OCI-LY1 (cell line): Measurements from ENCODE around the gene NAA10.
A peak's percentile ranks its signal among the peaks of the same experiment; 100 is the strongest.

ENCODE experiments used
- H2AFZ ChIP-seq: fragments of 200-600 bp; sonication (generic), shearing (Covaris generic); 2 replicates; pipeline ENCODE4 v1.6.0; 2014; ENCODE audit warnings: antibody characterized with exemption, mild to moderate bottlenecking, low read length
- H3F3A ChIP-seq: fragments of 200-600 bp; sonication (generic), shearing (Covaris generic); 2 replicates; pipeline ENCODE4 v1.6.0; 2014; ENCODE audit warnings: mild to moderate bottlenecking, antibody characterized with exemption, low read length, moderate library complexity; ENCODE audit not compliant: insufficient read depth
- H3K27ac ChIP-seq: fragments of 200-600 bp; sonication (generic); 2 replicates; pipeline ENCODE4 v1.5.1; 2014; ENCODE audit warnings: low read length, mixed run types, mild to moderate bottlenecking, low read depth; ENCODE audit not compliant: poor library complexity, severe bottlenecking
- H3K27me3 ChIP-seq: fragments of 200-600 bp; sonication (generic); 2 replicates; pipeline ENCODE4 v1.6.0; 2014; ENCODE audit warnings: antibody characterized with exemption, mild to moderate bottlenecking, low read length, moderate library complexity; ENCODE audit not compliant: insufficient read depth
- H3K36me3 ChIP-seq: fragments of 200-600 bp; sonication (generic); 2 replicates; pipeline ENCODE4 v1.6.1; 2014; ENCODE audit warnings: mild to moderate bottlenecking, antibody characterized with exemption, low read length, moderate library complexity, mixed read lengths; ENCODE audit not compliant: insufficient read depth
- H3K4me1 ChIP-seq: fragments of 200-600 bp; sonication (generic); 2 replicates; pipeline ENCODE4 v1.5.1; 2014; ENCODE audit warnings: mild to moderate bottlenecking, low read length, moderate library complexity; ENCODE audit not compliant: insufficient read depth, severe bottlenecking
- H3K4me2 ChIP-seq: fragments of 200-600 bp; sonication (generic), shearing (Covaris generic); 2 replicates; pipeline ENCODE4 v1.6.1; 2014; ENCODE audit warnings: low read length
- H3K4me3 ChIP-seq: fragments of 200-600 bp; sonication (generic); 2 replicates; pipeline ENCODE4 v1.5.1; 2014; ENCODE audit warnings: low read length, low read depth, mild to moderate bottlenecking, mixed read lengths; ENCODE audit not compliant: poor library complexity, severe bottlenecking
- H3K79me2 ChIP-seq: fragments of 200-600 bp; shearing (Covaris generic); 2 replicates; pipeline ENCODE4 v1.6.1; 2016; ENCODE audit warnings: mixed run types, low read length, mixed read lengths; ENCODE audit not compliant: insufficient read depth
- H3K9ac ChIP-seq: fragments of 200-600 bp; sonication (generic), shearing (Covaris generic); 2 replicates; pipeline ENCODE4 v1.6.1; 2014; ENCODE audit warnings: mild to moderate bottlenecking, low read length, mixed read lengths
- H3K9me2 ChIP-seq: fragments of 200-600 bp; sonication (generic), shearing (Covaris generic); 2 replicates; pipeline ENCODE4 v1.6.1; 2014; ENCODE audit warnings: low read depth, mild to moderate bottlenecking, low read length, mixed read lengths
- H3K9me3 ChIP-seq: fragments of 200-600 bp; shearing (Covaris generic); 2 replicates; pipeline ENCODE4 v1.6.1; 2014; ENCODE audit warnings: low read length, mixed read lengths
- H4K20me1 ChIP-seq: fragments of 200-600 bp; sonication (generic), shearing (Covaris generic); 2 replicates; pipeline ENCODE4 v1.6.0; 2016; ENCODE audit warnings: mild to moderate bottlenecking, low read length; ENCODE audit not compliant: insufficient read depth
- CTCF ChIP-seq: fragments of 200-600 bp; sonication (generic), shearing (Covaris generic); IDR thresholded peaks from 2 replicates; pipeline ENCODE4 v1.5.1; 2017; ENCODE audit warnings: mild to moderate bottlenecking, antibody characterized with exemption, low read length, moderate library complexity, mixed read lengths
- EZH2 ChIP-seq: fragments of 200-600 bp; sonication (generic), shearing (Covaris generic); IDR thresholded peaks from 2 replicates; pipeline ENCODE4 v1.8.0; 2017; ENCODE audit warnings: borderline replicate concordance, mixed run types, mild to moderate bottlenecking, antibody characterized with exemption, low read length, moderate library complexity, mixed read lengths

Gene NAA10

GRCh38 chrX:153967536-153968224, 32.8 kb upstream of the NAA10 start:
- Histone ChIP-seq H3K4me3 (peak overlapping the region; percentile 93), H4K20me1 (no peaks in the 10 kb centered on the region), H3K79me2 (peaks cover 51% of the 10 kb centered on the region), H3K36me3 (peaks cover 51% of the 10 kb centered on the region), H3K4me1 (peaks cover 38% of the 10 kb centered on the region), H3F3A (no peaks in the 10 kb centered on the region), H2AFZ (no peak overlapping the region), H3K27me3 (no peaks in the 10 kb centered on the region), H3K9me3 (no peaks in the 10 kb centered on the region), H3K27ac (peak overlapping the region; percentile 97), H3K9me2 (no peaks in the 10 kb centered on the region), H3K4me2 (peak overlapping the region; percentile 99), H3K9ac (peak overlapping the region; percentile 87)
- TF ChIP-seq EZH2 (no peak), CTCF (no peak)

- H4K20me1 ChIP-seq, result no peaks in the 10 kb centered on the region
- TF ChIP-seq EZH2, result no peak
- no peak for TF ChIP-seq CTCF
- no peaks in the 10 kb centered on the region for H3K9me2 ChIP-seq
- H3K4me1 ChIP-seq, result peaks cover 38% of the 10 kb centered on the region
- peaks cover 51% of the 10 kb centered on the region for H3K79me2 ChIP-seq
- no peak overlapping the region for H2AFZ ChIP-seq
- H3K4me3 ChIP-seq, result peak overlapping the region; percentile 93
- H3F3A ChIP-seq, result no peaks in the 10 kb centered on the region
- peak overlapping the region; percentile 87 for H3K9ac ChIP-seq
- peak overlapping the region; percentile 99 for H3K4me2 ChIP-seq
- H3K9me3 ChIP-seq, result no peaks in the 10 kb centered on the region
- peak overlapping the region; percentile 97 for H3K27ac ChIP-seq
- no peaks in the 10 kb centered on the region for H3K27me3 ChIP-seq
- H3K36me3 ChIP-seq, result peaks cover 58% of the 10 kb centered on the region
Measured at GRCh38 chrX:153966841-153967535, 32.2 kb upstream of the NAA10 start.

- Histone ChIP-seq H3F3A (no peaks in the 10 kb centered on the region), H3K36me3 (peaks cover 65% of the 10 kb centered on the region), H3K4me1 (peaks cover 38% of the 10 kb centered on the region), H3K27me3 (no peaks in the 10 kb centered on the region), H3K4me3 (peak overlapping the region; percentile 93), H3K9me2 (no peaks in the 10 kb centered on the region), H3K9me3 (no peaks in the 10 kb centered on the region), H4K20me1 (no peaks in the 10 kb centered on the region), H3K27ac (peak overlapping the region; percentile 97), H3K4me2 (peak overlapping the region; percentile 99), H3K9ac (peak overlapping the region; percentile 87; the same call in 1 of the 2 replicates), H2AFZ (no peak overlapping the region), H3K79me2 (peaks cover 51% of the 10 kb centered on the region)
- TF ChIP-seq CTCF, result no peak
- TF ChIP-seq EZH2, result no peak
Measured at GRCh38 chrX:153966283-153966688, 31.4 kb upstream of the NAA10 start.
